GM21786 (cell line): ENCODE data around the gene EHD1.
A peak's percentile ranks its signal among the peaks of the same experiment; 100 is the strongest.

ENCODE experiments used
- ATAC-seq: cut with Tn5 transposase; IDR thresholded peaks from one replicate; pipeline ENCODE4 v1.9.1; 2021; ENCODE audit not compliant: unreplicated experiment

EHD1 gene

GRCh38 chr11:64875369-64876228, 2.8 kb downstream of the EHD1 start:
- no peak for ATAC-seq

- no peak for ATAC-seq
Measured at GRCh38 chr11:64874308-64875240, 3.8 kb downstream of the EHD1 start.

GRCh38 chr11:64872790-64873488, 5.5 kb downstream of the EHD1 start:
- no peak for ATAC-seq

GRCh38 chr11:64871492-64871891, 6.9 kb downstream of the EHD1 start:
- ATAC-seq, result no peak

- ATAC-seq, result no peak
Measured at GRCh38 chr11:64870893-64871466, 7.4 kb downstream of the EHD1 start.

GRCh38 chr11:64870176-64870892, 8.1 kb downstream of the EHD1 start:
- ATAC-seq, result no peak

GRCh38 chr11:64869571-64870175, 8.7 kb downstream of the EHD1 start:
- no peak for ATAC-seq

- ATAC-seq, result no peak
Measured at GRCh38 chr11:64868904-64869570, 9.4 kb downstream of the EHD1 start.

- ATAC-seq, result no peak
Measured at GRCh38 chr11:64867748-64868462, 10.5 kb downstream of the EHD1 start.

- no peak for ATAC-seq
Measured at GRCh38 chr11:64866173-64866491, 12.3 kb downstream of the EHD1 start.

- peak; percentile 44 for ATAC-seq
Measured at GRCh38 chr11:64865286-64866172, 12.9 kb downstream of the EHD1 start.

- ATAC-seq, result no peak
Measured at GRCh38 chr11:64864473-64865285, 13.7 kb downstream of the EHD1 start.

GRCh38 chr11:64864135-64864472, 14.3 kb downstream of the EHD1 start:
- no peak for ATAC-seq

GRCh38 chr11:64863391-64864060, 14.9 kb downstream of the EHD1 start:
- no peak for ATAC-seq

GRCh38 chr11:64862987-64863390, 15.4 kb downstream of the EHD1 start:
- ATAC-seq, result no peak

GRCh38 chr11:64861227-64861975, 17.0 kb downstream of the EHD1 start:
- ATAC-seq, result no peak
